Peyer's patch (tissue), 4 donors: Measurements from ENCODE around the gene SYCN.

Experiments used
- CTCF ChIP-seq, 6 experiments: fragments of 450-650 bp in 4 of 6; fragments of 200-600 bp in 2 of 6; sonication (generic) in 1 of 6; IDR thresholded peaks; one replicate each; pipeline ENCODE4 v1.5.1; 2017 to 2019; ENCODE audit warnings: antibody characterized with exemption in 6 of 6, mild to moderate bottlenecking in 3 of 6, moderate library complexity in 1 of 6
- POLR2A ChIP-seq, 2 donors: fragments of 450-650 bp; IDR thresholded peaks; one replicate each; pipeline ENCODE4 v1.5.1; 2017; ENCODE audit warnings: antibody characterized with exemption in 2 of 2, mild to moderate bottlenecking in 2 of 2, moderate library complexity in 2 of 2

DNA sequence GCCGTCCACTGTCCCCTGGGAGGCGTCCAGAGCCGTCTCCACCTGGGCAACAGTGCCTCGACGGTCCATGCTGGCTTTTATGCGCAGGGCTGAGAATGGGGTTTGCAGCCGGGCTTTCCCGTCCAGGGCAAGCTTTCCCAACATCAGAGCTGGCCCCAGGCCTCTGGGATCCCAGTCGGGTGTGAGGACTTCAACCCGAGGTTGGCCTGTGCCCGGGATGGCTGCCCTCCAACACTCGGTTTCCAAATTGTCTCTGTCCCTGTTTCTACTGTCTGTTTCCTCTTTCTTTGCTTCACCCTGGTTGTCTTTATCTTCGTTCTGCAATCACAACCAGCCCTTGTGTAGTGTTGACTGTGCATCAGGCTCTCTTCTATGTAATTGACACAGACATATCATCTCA, 44.7 kb upstream of the SYCN start, which contains the start of gene IFNL4:
- TF ChIP-seq CTCF (IDR thresholded peaks at IDR 0.05) (no peak), POLR2A (IDR thresholded peaks at IDR 0.05) (no peak)
